Right atrium auricular region (tissue), 2 donors: ENCODE data around the gene SKAP1. TPM values are rescaled to one million over a fixed set of nuclear protein-coding genes. Genes with fewer than 3 reads are reported as not detected.

Experiments
- DNase-seq: peaks from one replicate; pipeline ENCODE4 v3.0.0-alpha.2; 2019; ENCODE audit warnings: low spot score
- H3K27ac ChIP-seq, 2 donors: fragments of 200-600 bp; sonication (generic); 1 replicate in 1 of 2; 2 replicates in 1 of 2; pipeline ENCODE4 v1.5.1; 2016 to 2019
- H3K27me3 ChIP-seq, 2 donors: fragments of 200-600 bp; sonication (generic); one replicate each; pipeline versions ENCODE4 v1.5.1 to v1.6.0; 2017 to 2019
- H3K36me3 ChIP-seq: fragments of 200-600 bp; sonication (generic); one replicate; pipeline ENCODE4 v1.5.1; 2016
- H3K4me1 ChIP-seq, 2 donors: fragments of 200-600 bp; sonication (generic); one replicate each; pipeline versions ENCODE4 v1.5.1 to v1.6.0; 2017 to 2019
- H3K4me3 ChIP-seq, 2 donors: fragments of 200-600 bp; sonication (generic); 1 replicate in 1 of 2; 2 replicates in 1 of 2; pipeline ENCODE4 v1.5.1; 2017 to 2019; ENCODE audit warnings: mild to moderate bottlenecking in 1 of 2, moderate library complexity in 1 of 2
- H3K9me3 ChIP-seq, 2 donors: fragments of 200-600 bp; sonication (generic); one replicate each; pipeline ENCODE4 v1.5.1; 2019
- total RNA-seq, 2 donors: library from RNA; depleted of rRNA; stranded (reverse); fragments of >200 nt; gene quantifications; one replicate each; pipeline ENCODE4 v1.1.0, GENCODE V29; 2016
- TF ChIP-seq, protein P1 (sequence below), 2 donors: fragments of 200-600 bp; sonication (generic); IDR thresholded peaks; one replicate each; pipeline ENCODE4 v1.5.1; 2019; ENCODE audit warnings: antibody characterized with exemption in 2 of 2

SKAP1 gene
- total RNA-seq, 2 donors from 2014 or later = not detected

DNA sequence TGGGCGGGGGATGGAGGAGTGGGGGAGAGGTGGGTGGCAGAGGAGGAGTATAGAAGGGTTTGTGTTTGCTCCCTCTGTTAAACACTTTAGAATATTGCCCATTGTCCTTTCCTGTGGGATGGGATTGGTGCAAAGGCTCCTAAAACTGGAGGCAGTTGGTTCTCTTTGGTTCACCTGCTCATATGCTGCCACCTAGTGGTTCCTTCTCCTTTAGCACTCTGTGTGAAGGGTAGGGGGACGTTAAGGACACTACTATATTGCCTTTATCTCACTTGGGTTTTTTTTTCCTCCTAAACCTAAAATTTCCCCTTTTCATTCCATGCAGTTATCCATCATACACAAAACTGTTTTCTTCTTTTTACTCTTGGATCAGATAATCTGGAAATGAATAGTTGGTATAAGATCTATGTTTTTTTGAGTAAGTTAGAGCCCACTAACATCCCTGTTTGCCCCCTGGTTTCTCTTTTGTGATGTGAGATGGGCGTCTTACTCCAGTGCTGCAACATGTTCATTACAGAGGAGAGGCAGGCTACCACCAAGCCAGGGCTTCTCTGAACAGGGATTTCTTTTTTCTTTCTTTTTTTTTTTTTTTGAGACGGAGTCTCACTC lies 298.7 kb downstream of the SKAP1 start:
- H3K36me3 ChIP-seq = no peaks in the 10 kb centered on the region
- no peaks in the 10 kb centered on the region for H3K4me1 ChIP-seq
- DNase-seq = no peak
- H3K27me3 ChIP-seq = no peaks in the 10 kb centered on the region
- no peak overlapping the region for H3K4me3 ChIP-seq
- TF ChIP-seq, protein P1, sequence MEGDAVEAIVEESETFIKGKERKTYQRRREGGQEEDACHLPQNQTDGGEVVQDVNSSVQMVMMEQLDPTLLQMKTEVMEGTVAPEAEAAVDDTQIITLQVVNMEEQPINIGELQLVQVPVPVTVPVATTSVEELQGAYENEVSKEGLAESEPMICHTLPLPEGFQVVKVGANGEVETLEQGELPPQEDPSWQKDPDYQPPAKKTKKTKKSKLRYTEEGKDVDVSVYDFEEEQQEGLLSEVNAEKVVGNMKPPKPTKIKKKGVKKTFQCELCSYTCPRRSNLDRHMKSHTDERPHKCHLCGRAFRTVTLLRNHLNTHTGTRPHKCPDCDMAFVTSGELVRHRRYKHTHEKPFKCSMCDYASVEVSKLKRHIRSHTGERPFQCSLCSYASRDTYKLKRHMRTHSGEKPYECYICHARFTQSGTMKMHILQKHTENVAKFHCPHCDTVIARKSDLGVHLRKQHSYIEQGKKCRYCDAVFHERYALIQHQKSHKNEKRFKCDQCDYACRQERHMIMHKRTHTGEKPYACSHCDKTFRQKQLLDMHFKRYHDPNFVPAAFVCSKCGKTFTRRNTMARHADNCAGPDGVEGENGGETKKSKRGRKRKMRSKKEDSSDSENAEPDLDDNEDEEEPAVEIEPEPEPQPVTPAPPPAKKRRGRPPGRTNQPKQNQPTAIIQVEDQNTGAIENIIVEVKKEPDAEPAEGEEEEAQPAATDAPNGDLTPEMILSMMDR (IDR thresholded peaks at IDR 0.05) = peak; percentile 73 to 84
- H3K27ac ChIP-seq = no peak overlapping the region
- H3K9me3 ChIP-seq = no peaks in the 10 kb centered on the region

DNA sequence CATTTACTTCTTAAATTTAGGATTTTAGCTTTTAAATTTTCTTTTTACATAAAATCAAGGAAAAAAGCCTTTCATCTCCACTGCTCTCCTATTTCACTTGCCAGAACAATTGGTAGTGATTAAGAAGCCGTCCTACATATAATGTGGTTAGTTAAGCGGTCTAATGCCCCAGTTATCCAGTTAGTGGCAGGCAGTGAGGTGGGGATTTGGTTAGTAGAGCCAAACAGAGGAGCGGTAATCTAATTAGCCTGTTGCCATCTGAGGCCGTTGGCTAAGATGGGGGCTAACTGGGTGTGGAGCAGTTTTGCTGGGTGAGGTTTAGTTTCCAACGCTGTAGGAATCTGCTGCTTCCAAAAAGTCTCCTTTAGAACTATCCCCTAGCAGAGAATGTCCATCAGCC lies 300.0 kb downstream of the SKAP1 start:
- no peak overlapping the region for H3K4me3 ChIP-seq
- H3K36me3 ChIP-seq = no peaks in the 10 kb centered on the region
- no peaks in the 10 kb centered on the region for H3K9me3 ChIP-seq
- H3K4me1 ChIP-seq = no peaks in the 10 kb centered on the region
- TF ChIP-seq, protein P1 (IDR thresholded peaks at IDR 0.05) = no peak
- no peaks in the 10 kb centered on the region for H3K27me3 ChIP-seq
- DNase-seq = no peak
- no peak overlapping the region for H3K27ac ChIP-seq

DNA sequence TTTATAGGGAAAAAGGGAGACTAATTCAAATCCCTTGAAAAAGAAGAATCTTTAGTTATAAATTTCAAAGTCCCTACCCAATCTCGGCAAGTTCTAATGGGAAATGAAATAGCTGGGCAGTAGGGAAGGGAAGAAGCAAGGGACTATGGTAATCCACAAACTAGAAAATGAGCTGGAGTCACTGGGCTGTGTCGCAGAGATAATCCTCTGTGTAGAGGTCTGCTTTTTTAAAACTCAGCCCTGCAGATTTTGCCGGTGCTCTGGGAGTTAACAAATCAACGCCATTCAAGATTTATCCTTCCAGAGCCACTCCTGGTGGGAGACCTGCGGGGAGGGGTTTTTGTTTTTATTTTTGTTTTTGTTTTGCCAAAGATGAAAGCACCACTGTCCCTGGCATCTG lies 301.6 kb downstream of the SKAP1 start:
- Histone ChIP-seq H3K36me3 (peaks cover under 1% of the 10 kb centered on the region), H3K4me3 (no peak overlapping the region), H3K27ac (no peak overlapping the region), H3K4me1 (no peaks in the 10 kb centered on the region), H3K9me3 (no peaks in the 10 kb centered on the region), H3K27me3 (no peaks in the 10 kb centered on the region)
- no peak for DNase-seq
- TF ChIP-seq, protein P1 (IDR thresholded peaks at IDR 0.05) = no peak

DNA sequence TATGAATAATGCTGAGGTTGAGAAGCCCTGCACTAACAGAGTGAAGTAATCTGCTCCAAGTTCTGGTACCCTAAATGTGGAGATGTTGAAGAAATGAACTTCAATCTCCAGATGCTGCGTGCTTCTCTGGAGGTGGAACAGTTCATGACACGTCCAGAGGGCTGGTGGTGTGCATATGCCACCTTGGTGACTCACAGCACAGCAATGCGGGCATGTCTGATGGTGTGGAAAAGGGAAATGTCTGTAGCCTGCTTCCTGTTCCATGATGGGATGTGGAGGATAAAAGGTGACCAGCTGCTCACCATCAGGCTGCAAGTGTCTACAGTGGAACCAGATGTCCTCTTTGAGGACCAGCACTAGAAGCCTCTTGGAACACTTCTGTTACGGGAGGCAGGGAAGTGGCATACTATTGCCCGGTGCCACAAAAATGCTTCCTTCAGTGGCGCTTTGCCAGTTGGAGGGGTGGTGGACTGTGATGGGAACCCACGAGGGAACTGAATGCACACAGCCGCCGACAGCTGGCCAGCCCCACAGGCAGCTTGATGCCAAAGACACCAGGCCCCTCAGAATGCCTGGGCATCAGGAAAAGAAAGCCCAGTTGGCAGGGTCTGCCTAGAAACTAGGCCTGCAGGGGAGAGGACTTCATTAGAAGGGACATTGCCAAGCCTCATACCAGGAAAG lies 302.5 kb downstream of the SKAP1 start:
- Histone ChIP-seq H3K4me1 (no peaks in the 10 kb centered on the region), H3K4me3 (no peak overlapping the region), H3K9me3 (no peaks in the 10 kb centered on the region), H3K27me3 (no peaks in the 10 kb centered on the region), H3K36me3 (peaks cover 10% of the 10 kb centered on the region), H3K27ac (no peak overlapping the region)
- TF ChIP-seq, protein P1 (IDR thresholded peaks at IDR 0.05) = no peak
- no peak for DNase-seq

DNA sequence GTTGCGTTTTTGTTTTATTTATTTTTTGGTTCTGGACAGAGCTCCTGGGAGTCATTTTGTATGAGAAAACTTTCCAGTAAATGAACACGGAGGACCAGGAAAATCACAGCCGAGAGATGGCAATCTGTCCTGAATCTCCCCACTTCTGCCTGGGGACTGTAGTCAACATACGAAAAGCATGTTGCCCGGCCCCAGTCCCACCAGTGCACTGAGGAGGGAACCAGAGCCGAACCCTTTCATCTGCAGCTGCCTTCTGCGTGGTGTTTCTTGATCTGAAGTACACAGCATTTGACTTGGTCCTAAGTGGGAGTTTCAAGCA lies 303.5 kb downstream of the SKAP1 start:
- TF ChIP-seq, protein P1 (IDR thresholded peaks at IDR 0.05) = no peak
- no peak for DNase-seq
- peaks cover 20% of the 10 kb centered on the region for H3K36me3 ChIP-seq
- H3K27ac ChIP-seq = no peak overlapping the region
- H3K27me3 ChIP-seq = no peaks in the 10 kb centered on the region
- H3K9me3 ChIP-seq = no peaks in the 10 kb centered on the region
- H3K4me1 ChIP-seq = no peaks in the 10 kb centered on the region
- no peak overlapping the region for H3K4me3 ChIP-seq
